Body of pancreas (tissue), 4 donors: ENCODE measurements around the gene DYNLT1.

Source experiments
- CTCF ChIP-seq, 7 experiments: fragments of 450-650 bp in 4 of 7; fragments of 200-600 bp in 3 of 7; sonication (generic) in 3 of 7; IDR thresholded peaks; one replicate each; pipeline ENCODE4 v1.5.1; 2016 to 2019; ENCODE audit warnings: antibody characterized with exemption in 7 of 7
- POLR2A ChIP-seq, 3 donors: fragments of 450-650 bp; IDR thresholded peaks; one replicate each; pipeline ENCODE4 v1.6.1; 2016; ENCODE audit warnings: antibody characterized with exemption in 3 of 3, mild to moderate bottlenecking in 2 of 3

DNA sequence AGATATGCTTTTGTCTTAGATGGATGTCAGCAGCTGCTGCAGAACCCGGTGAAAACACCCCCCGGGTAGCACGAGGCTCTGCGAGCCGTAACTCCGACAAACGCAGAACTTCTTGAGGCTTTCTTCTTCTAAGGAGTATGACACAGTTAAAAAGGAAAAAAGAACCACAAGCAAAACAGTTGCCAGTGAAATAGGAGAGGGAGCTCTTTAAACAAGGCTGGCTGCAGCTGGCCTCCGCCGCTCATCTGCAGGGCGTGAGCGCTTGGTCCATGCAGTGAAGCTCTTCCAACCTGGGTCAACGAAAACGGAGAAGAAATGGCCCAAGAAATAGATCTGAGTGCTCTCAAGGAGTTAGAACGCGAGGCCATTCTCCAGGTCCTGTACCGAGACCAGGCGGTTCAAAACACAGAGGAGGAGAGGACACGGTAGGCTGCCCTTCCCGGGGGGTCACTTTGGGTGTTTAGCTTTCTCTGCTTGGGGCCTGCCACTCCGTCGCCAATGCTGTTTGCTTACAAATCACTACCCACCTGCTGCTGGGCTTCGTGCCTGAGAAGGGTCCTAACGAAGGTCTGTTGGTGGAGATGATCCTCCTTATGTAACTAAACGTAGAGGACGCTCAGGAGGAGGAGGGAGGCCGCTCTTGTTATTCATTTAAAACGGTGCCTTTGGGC is 18.5 kb upstream of the DYNLT1 start:
- TF ChIP-seq CTCF (IDR thresholded peaks at IDR 0.05) (no peak), POLR2A (IDR thresholded peaks at IDR 0.05) (no peak)
